HCT116 (cell line): ENCODE data around the gene BRSK1. TPM values are rescaled to one million over a fixed set of nuclear protein-coding genes. Genes with fewer than 3 reads are reported as not detected.

ENCODE experiments used
- ATAC-seq: fragments of 200-7000 bp; cut with Tn5 transposase; 2 replicates; pipeline ENCODE4 v1.9.1; 2020; ENCODE audit warnings: mild to moderate bottlenecking, moderate library complexity
- BruUV-seq: library from RNA; stranded (reverse); fragments of 400-500 nt; replicated peaks from 2 replicates; lab custom pipeline; 2021; lab: Mats Ljungman, UMichigan
- CTCF ChIA-PET: fragments of 300-600 bp; sonication (Branson Sonifier 250); formaldehyde crosslinking; loops from one replicate; lab custom pipeline; 2021; ENCODE audit warnings: antibody characterized with exemption; lab: Charles Lee
- POLR2A ChIA-PET: fragments of 300-600, 350-600 bp; sonication (Branson Sonifier 250); formaldehyde crosslinking; loops from one replicate; lab custom pipeline; 2021; ENCODE audit warnings: antibody characterized with exemption; lab: Charles Lee
- RAD21 ChIA-PET, 2 experiments: fragments of 300-600 bp; sonication (Branson Sonifier 250); formaldehyde crosslinking; loops; one replicate each; lab custom pipeline; 2023; ENCODE audit warnings: low total read pairs in 2 of 2; ENCODE audit not compliant: uncharacterized antibody in 2 of 2, unreplicated experiment in 2 of 2, low non-redundant PET in 1 of 2; lab: Charles Lee
- DNase-seq: peaks from one replicate; pipeline ENCODE4 v3.0.0-alpha.2; 2010; ENCODE audit warnings: low read depth, low spot score
- H2AFZ ChIP-seq: fragments of 200-600 bp; shearing (Covaris generic), sonication (generic); 2 replicates; pipeline ENCODE4 v1.6.1; 2017; ENCODE audit warnings: low read depth, mixed run types, mixed read lengths, antibody characterized with exemption, low read length; ENCODE audit not compliant: poor library complexity, severe bottlenecking
- H3K27ac ChIP-seq: 2 replicates; pipeline ENCODE4 v1.5.1; 2012; ENCODE audit warnings: low read depth, low read length
- H3K27me3 ChIP-seq: fragments of 200-600 bp; sonication (generic); 2 replicates; pipeline ENCODE4 v1.6.1; 2016; ENCODE audit warnings: mixed run types, low read length, mixed read lengths; ENCODE audit not compliant: insufficient read depth
- H3K36me3 ChIP-seq, 2 experiments: fragments of 200-500 bp in 1 of 2; fragments of 200-600 bp in 1 of 2; sonication (Bioruptor generic) in 1 of 2; sonication (generic) in 1 of 2; 2 replicates each; pipeline versions ENCODE4 v1.5.1 to v1.6.1; 2014 to 2016; ENCODE audit warnings: low read length in 2 of 2, inconsistent platforms in 1 of 2, mixed read lengths in 1 of 2, mixed run types in 1 of 2; ENCODE audit not compliant: insufficient read depth in 2 of 2, control insufficient read depth in 1 of 2
- H3K4me1 ChIP-seq, 2 experiments: fragments of 200-600 bp in 1 of 2; sonication (generic) in 1 of 2; 2 replicates each; pipeline versions ENCODE4 v1.5.1 to v1.6.1; 2012 to 2017; ENCODE audit warnings: low read length in 2 of 2, inconsistent platforms in 1 of 2, mild to moderate bottlenecking in 1 of 2, mixed read lengths in 1 of 2, mixed run types in 1 of 2, moderate library complexity in 1 of 2; ENCODE audit not compliant: insufficient read depth in 2 of 2, control insufficient read depth in 1 of 2
- H3K4me2 ChIP-seq: fragments of 200-600 bp; sonication (generic); 2 replicates; pipeline ENCODE4 v1.6.1; 2017; ENCODE audit warnings: mixed run types, low read length, mixed read lengths
- H3K4me3 ChIP-seq, 2 experiments: fragments of 200-600 bp in 1 of 2; sonication (generic) in 1 of 2; replicated peaks in 1 of 2; 2 replicates each; pipeline ENCODE4 v1.5.1; 2011 to 2016; ENCODE audit warnings: low read length in 2 of 2, control low read depth in 1 of 2, low read depth in 1 of 2, mild to moderate bottlenecking in 1 of 2, mixed read lengths in 1 of 2, mixed run types in 1 of 2
- H3K79me2 ChIP-seq: fragments of 200-600 bp; sonication (generic); 2 replicates; pipeline ENCODE4 v1.6.1; 2017; ENCODE audit warnings: mild to moderate bottlenecking, mixed run types, low read length, moderate library complexity, mixed read lengths; ENCODE audit not compliant: insufficient read depth
- H3K9ac ChIP-seq: fragments of 200-600 bp; sonication (generic); 2 replicates; pipeline ENCODE4 v1.6.1; 2016; ENCODE audit warnings: low read length, mixed read lengths
- H3K9me2 ChIP-seq: fragments of 200-600 bp; sonication (generic), shearing (Covaris generic); 2 replicates; pipeline ENCODE4 v1.6.1; 2017; ENCODE audit warnings: mixed run types, mild to moderate bottlenecking, moderate library complexity; ENCODE audit not compliant: insufficient read depth
- H3K9me3 ChIP-seq, 2 experiments: fragments of 200-500 bp in 1 of 2; fragments of 200-600 bp in 1 of 2; sonication (Bioruptor generic) in 1 of 2; sonication (generic) in 1 of 2; 2 replicates each; pipeline ENCODE4 v1.6.1; 2014 to 2017; ENCODE audit warnings: low read length in 2 of 2, mixed read lengths in 2 of 2, inconsistent platforms in 1 of 2, low read depth in 1 of 2, mild to moderate bottlenecking in 1 of 2, mixed run types in 1 of 2, moderate library complexity in 1 of 2; ENCODE audit not compliant: control insufficient read depth in 1 of 2, insufficient read depth in 1 of 2
- H4K20me1 ChIP-seq: fragments of 200-600 bp; sonication (generic), shearing (Covaris generic); 2 replicates; pipeline ENCODE4 v1.6.1; 2017; ENCODE audit warnings: mixed run types, mild to moderate bottlenecking, moderate library complexity; ENCODE audit not compliant: insufficient read depth
- EGR1 ChIP-seq: IDR thresholded peaks from 2 replicates; pipeline ENCODE4 v1.6.1; 2012; ENCODE audit warnings: low read depth
- ELF1 ChIP-seq: IDR thresholded peaks from 2 replicates; pipeline ENCODE4 v1.6.1; 2012; ENCODE audit warnings: low read depth, borderline replicate concordance
- EZH2phosphoT487 ChIP-seq: fragments of 200-600 bp; IDR thresholded peaks from 2 replicates; pipeline ENCODE4 v1.6.1; 2018; ENCODE audit warnings: antibody characterized with exemption, borderline replicate concordance
- POLR2A ChIP-seq: IDR thresholded peaks from 2 replicates; pipeline ENCODE4 v1.7.0; 2011; ENCODE audit warnings: borderline replicate concordance; ENCODE audit not compliant: insufficient read depth, insufficient read length; ENCODE audit errors: extremely low read depth
- SP1 ChIP-seq: IDR thresholded peaks from 2 replicates; pipeline ENCODE4 v1.6.1; 2012; ENCODE audit warnings: low read depth
- SRF ChIP-seq: IDR thresholded peaks from 2 replicates; pipeline ENCODE4 v1.6.1; 2012; ENCODE audit warnings: low read depth
- ZFX ChIP-seq: fragments of 450-650 bp; IDR thresholded peaks from 2 replicates; pipeline ENCODE4 v1.6.1; 2017
- intact Hi-C: fragments of 100-400 bp; cut with micrococcal nuclease; formaldehyde crosslinking; loops from 2 replicates; pipeline ENCODE4 v1.10.0; 2022
- total RNA-seq: library from RNA; stranded (reverse); gene quantifications from one replicate; pipeline ENCODE4 v1.2.1, GENCODE V29; 2021; ENCODE audit not compliant: unreplicated experiment
- TF ChIP-seq, protein P1 (sequence below), 3 experiments: fragments of 200-600 bp in 1 of 3; sonication (generic) in 1 of 3; IDR thresholded peaks in 2 of 3; conservative IDR thresholded peaks in 1 of 3; 2 replicates each; pipeline ENCODE4 v1.5.1; 2012 to 2017; ENCODE audit warnings: low read depth in 2 of 3, low read length in 2 of 3, antibody characterized with exemption in 1 of 3, borderline replicate concordance in 1 of 3, control low read depth in 1 of 3, mild to moderate bottlenecking in 1 of 3, mixed read lengths in 1 of 3, mixed run types in 1 of 3, moderate library complexity in 1 of 3; ENCODE audit not compliant: insufficient read depth in 1 of 3
- TF ChIP-seq, protein P2 (sequence below): IDR thresholded peaks from 2 replicates; pipeline ENCODE4 v1.6.1; 2012

BRSK1 gene
- total RNA-seq, 1 experiment from 2014 or later, result 33.3 TPM

DNA sequence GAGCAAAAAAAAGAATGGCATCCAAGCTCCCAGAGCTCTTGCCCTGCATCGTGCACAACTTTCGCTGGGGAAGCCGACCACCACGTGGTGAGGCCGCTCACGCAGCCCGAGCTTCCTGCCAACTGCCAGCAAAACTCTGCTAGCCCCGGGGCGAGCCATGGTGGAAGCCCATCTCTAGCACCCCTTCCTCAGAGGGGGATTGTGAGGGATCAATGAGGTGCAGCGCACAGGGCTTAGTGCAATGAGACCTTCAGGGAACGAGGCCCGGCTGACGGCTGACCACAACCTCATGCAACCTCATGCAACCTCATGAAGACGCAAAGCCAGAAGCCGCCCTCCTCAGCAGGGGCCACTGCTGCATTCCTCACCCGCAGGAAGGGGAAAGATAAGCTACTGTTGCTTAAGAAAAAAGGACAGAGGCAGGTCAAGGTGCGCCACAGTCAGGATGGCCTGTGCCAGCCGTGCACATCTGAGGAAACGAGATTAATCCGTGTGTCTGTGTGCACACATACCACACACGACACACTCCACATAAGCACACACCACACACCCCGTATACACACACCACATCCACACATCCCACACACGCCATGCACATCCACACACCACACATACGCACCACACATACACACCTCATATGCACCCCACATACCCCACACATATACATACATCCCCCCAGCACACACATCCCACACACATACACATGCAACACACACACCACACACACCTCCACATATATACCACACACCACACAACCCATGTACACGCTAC is 13.4 kb upstream of the BRSK1 start:
- ChIA-PET RAD21 (no interaction called here), CTCF (no interaction called here), POLR2A (no interaction called here)
- Histone ChIP-seq H3K9me3 (no peaks in the 10 kb centered on the region), H3K4me2 (no peak overlapping the region), H3K4me3 (no peak overlapping the region), H3K9ac (no peak overlapping the region), H3K36me3 (peaks cover 4 to 9% of the 10 kb centered on the region in 2 experiments; a peak in 3 of 4 replicates), H3K9me2 (no peaks in the 10 kb centered on the region), H3K79me2 (no peaks in the 10 kb centered on the region; the same call in 1 of the 2 replicates), H3K27ac (no peak overlapping the region), H3K4me1 (no peaks in the 10 kb centered on the region), H3K27me3 (no peaks in the 10 kb centered on the region), H4K20me1 (no peaks in the 10 kb centered on the region), H2AFZ (no peak overlapping the region)
- DNase-seq (no peak), ATAC-seq (no peak)
- no TSS peak for BruUV-seq
- TF ChIP-seq EGR1 (no peak), ELF1 (no peak), POLR2A (no peak), EZH2phosphoT487 (no peak), SRF (no peak), ZFX (no peak), SP1 (no peak)
- intact Hi-C loops, result no loop called here

DNA sequence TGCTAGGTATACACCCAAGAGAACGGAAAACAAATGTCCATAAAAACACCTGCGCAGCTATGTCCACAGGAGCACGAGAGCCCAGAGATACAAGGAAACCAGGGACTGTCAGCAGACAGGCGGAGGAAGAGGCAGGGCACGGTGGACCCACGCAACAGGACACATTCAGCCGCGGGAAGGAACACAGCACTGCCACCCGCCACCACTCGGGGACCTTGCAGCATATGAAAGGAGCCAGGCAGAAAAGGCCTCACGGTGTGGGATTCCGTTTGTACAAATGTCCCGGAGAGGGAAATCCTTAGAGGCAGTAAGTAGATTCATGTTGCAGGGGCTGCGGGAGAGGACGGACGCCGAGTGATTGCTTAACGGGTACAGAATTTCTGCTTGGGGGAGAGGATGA is 11.7 kb upstream of the BRSK1 start:
- Histone ChIP-seq H2AFZ (no peak overlapping the region), H3K9me3 (no peaks in the 10 kb centered on the region), H4K20me1 (no peaks in the 10 kb centered on the region), H3K4me3 (no peak overlapping the region), H3K79me2 (no peaks in the 10 kb centered on the region; the same call in 1 of the 2 replicates), H3K27ac (no peak overlapping the region), H3K9ac (no peak overlapping the region), H3K27me3 (no peaks in the 10 kb centered on the region)
- ATAC-seq (peak; percentile 34; the same call in 1 of the 2 replicates), DNase-seq (no peak)
- CTCF ChIA-PET, result no interaction called here
- BruUV-seq, result no TSS peak
- TF ChIP-seq, protein P1, sequence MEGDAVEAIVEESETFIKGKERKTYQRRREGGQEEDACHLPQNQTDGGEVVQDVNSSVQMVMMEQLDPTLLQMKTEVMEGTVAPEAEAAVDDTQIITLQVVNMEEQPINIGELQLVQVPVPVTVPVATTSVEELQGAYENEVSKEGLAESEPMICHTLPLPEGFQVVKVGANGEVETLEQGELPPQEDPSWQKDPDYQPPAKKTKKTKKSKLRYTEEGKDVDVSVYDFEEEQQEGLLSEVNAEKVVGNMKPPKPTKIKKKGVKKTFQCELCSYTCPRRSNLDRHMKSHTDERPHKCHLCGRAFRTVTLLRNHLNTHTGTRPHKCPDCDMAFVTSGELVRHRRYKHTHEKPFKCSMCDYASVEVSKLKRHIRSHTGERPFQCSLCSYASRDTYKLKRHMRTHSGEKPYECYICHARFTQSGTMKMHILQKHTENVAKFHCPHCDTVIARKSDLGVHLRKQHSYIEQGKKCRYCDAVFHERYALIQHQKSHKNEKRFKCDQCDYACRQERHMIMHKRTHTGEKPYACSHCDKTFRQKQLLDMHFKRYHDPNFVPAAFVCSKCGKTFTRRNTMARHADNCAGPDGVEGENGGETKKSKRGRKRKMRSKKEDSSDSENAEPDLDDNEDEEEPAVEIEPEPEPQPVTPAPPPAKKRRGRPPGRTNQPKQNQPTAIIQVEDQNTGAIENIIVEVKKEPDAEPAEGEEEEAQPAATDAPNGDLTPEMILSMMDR (IDR thresholded peaks at IDR 0.05 in 2 of 3, conservative IDR thresholded peaks at IDR 0.05 in 1 of 3; ENCODE audit: borderline replicate concordance in 1 of 3, insufficient read depth in 1 of 3, low read depth in 2 of 3, low read length in 2 of 3), result 0 out of 6 replicates have a peak, but pooled peaks of 2 of the 3 experiments have one; percentile 2 to 8
- no peak for TF ChIP-seq POLR2A
- TF ChIP-seq, protein P2, sequence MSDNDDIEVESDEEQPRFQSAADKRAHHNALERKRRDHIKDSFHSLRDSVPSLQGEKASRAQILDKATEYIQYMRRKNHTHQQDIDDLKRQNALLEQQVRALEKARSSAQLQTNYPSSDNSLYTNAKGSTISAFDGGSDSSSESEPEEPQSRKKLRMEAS, result no peak
- TF ChIP-seq, all 23 proteins: peak for 1
- Histone ChIP-seq H3K4me2 (no peak overlapping the region), H3K4me1 (no peaks in the 10 kb centered on the region), H3K9me2 (no peaks in the 10 kb centered on the region), H3K36me3 (peaks cover 6 to 16% of the 10 kb centered on the region in 2 experiments; a peak in 3 of 4 replicates)
- intact Hi-C loops, result no loop called here
- POLR2A ChIA-PET, result no interaction called here
- RAD21 ChIA-PET, result no interaction called here
